Non-pigmented ciliary epithelial cell (primary cell): ENCODE results near the gene TSR2.
"Not testable (repeated sequence)": the region's sequence is repeated elsewhere in the genome, so short reads cannot be mapped to it uniquely, and the experiment has no call there.

ENCODE experiments used
- DNase-seq: peaks from one replicate; pipeline ENCODE4 v3.0.0-alpha.2; 2010; ENCODE audit warnings: low read depth

TSR2 gene

GRCh38 chrX:54473993-54474859 lies 34.0 kb downstream of the TSR2 start:
- no peak for DNase-seq

GRCh38 chrX:54479136-54480111 lies 39.2 kb downstream of the TSR2 start:
- no peak for DNase-seq

DNA sequence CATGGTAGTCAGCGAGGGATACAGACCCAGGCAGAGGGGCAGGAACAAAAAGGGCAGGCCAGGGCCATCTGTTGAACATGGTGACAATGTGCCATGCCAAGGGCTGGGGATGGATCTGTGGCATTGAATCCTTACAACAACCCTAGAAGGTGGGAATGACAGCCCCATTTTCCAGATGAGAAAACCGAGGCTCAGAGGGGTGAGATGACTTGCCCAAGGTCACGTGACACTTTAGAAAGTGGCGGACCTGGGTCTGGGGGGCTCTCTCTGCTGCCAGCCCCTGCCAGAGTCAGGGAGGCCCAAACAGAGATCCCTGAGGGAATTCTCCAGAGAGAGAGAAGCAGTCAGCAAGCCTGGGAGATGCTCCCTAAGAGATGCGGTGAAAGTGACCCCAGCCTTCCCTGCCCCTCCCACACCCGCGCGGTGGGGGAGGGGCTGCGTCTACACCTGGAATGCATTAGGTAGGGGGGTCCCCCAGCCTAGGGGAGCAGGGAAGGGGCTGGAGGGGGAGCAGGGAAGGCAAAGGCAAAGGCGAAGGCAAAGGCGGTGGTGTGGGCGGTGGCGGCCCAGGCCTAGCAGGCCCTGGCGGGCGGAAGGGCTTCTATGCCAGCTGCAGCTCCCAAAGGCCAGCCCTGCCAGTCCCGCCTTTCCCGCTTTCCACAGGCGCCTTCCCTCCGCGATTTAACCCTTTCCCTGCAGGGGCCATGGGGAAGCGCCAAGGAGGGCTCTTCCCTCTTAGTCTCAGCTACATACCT lies 42.8 kb downstream of the TSR2 start:
- no peak for DNase-seq

GRCh38 chrX:54483946-54484345 lies 43.7 kb downstream of the TSR2 start:
- no peak for DNase-seq

DNA sequence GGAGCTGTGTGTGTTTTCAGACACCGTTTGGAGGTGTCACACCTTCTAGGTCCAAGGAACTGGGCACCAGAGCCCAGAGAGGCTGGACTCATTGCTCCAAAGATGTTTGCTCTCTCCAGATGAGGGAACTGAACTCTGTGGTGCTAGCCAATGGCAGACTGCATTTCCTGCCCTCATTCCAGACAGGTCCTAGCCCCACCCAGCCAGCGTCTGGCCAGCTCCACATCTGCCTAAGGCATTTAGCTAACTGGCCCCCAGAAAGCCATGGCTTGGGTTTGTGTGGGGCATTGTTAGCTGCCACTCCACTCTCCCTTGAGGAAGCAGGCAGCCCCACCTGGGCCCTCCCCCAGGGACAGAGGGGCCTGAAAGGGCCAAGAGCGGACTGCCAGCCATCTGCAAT lies 44.5 kb downstream of the TSR2 start:
- DNase-seq: no peak

DNA sequence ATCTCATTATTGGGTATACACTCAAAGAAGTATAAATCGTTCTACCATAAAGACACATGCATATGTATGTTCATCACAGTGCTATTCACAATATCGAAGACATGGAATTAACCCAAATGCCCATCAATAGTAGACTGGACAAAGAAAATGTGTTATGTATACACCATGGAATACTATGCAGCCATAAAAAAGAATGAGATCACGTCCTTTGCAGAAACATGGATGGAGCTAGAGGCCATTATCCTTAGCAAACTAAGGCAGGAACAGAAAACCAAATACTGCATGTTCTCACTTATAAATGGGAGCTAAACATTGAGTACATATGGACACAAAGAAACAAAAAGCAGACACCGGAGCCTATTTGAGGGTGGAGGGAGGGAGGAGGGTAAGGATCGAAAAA lies 49.6 kb downstream of the TSR2 start:
- DNase-seq: not testable (repeated sequence)

GRCh38 chrX:54492340-54492739 lies 52.1 kb downstream of the TSR2 start:
- peak; percentile 28 for DNase-seq

DNA sequence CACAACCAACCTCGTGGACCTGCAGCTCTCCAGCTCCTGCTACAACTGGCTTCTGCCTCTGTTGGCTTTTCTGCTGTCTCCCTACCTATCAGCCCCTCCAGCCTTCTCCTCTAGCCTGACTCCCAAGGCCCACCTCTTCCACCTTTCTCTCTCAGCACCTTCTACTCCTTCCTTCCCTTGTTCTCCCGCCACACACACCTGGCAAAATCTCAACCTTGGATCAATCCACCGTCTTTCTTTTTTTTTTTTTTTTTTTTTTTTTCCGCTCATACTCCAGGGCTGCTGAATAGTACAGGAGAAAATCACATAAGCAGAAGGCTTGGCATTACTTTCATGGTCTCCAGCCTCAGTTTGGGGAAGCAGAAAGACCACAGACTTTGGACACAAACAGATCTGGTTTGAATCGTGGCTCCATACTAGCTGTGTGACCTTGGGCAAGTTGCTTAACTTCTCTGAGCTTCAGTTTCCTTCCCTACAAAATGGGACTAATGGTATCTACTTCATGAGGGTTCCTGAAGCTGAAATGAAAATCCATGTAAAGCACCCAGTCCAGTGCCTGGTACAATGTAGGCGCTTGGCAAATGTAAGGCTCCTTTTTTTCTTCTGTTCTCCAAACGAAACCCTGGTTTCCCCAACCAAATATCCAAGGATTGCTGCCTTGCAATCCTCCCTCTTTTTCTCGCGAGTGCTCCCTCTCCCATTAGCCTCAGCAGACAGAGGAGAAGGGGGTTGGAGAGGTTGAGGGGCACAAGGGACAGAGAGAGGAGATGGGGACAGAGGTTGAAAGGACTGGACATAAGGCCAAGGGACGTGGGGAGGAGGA lies 54.2 kb downstream of the TSR2 start:
- no peak for DNase-seq
